Testis (tissue), 2 donors: ENCODE results near the gene IARS2.

Experiments used
- POLR2A ChIP-seq: fragments of 450-650 bp; IDR thresholded peaks from one replicate; pipeline ENCODE4 v1.6.1; 2017; ENCODE audit warnings: antibody characterized with exemption, mild to moderate bottlenecking, moderate library complexity
- TF ChIP-seq, protein P1 (sequence below), 3 experiments: fragments of 450-650 bp in 2 of 3; fragments of 200-600 bp in 1 of 3; sonication (generic) in 1 of 3; IDR thresholded peaks; one replicate each; pipeline ENCODE4 v1.5.1; 2016 to 2019; ENCODE audit warnings: antibody characterized with exemption in 3 of 3, mild to moderate bottlenecking in 2 of 3, moderate library complexity in 1 of 3

DNA sequence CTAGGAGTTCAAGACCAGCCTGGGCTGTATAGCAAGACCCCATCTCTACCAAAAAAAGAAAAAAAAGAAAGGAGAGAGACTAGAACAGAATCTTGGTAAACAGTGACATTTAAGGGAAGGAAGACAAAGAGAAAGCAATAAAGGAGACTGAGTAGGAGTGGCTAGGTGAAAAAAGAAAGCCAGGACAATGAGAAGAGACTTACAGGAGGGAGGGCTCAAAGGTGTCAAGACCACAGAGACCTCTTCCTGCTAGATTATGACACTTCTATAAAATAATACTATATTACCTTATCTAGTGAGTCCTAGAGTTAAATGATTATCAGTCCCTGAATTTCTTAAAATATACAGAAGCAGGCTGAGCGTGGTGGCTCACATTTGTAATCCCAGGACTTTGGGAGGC is 37.6 kb upstream of the IARS2 start:
- TF ChIP-seq, protein P1, sequence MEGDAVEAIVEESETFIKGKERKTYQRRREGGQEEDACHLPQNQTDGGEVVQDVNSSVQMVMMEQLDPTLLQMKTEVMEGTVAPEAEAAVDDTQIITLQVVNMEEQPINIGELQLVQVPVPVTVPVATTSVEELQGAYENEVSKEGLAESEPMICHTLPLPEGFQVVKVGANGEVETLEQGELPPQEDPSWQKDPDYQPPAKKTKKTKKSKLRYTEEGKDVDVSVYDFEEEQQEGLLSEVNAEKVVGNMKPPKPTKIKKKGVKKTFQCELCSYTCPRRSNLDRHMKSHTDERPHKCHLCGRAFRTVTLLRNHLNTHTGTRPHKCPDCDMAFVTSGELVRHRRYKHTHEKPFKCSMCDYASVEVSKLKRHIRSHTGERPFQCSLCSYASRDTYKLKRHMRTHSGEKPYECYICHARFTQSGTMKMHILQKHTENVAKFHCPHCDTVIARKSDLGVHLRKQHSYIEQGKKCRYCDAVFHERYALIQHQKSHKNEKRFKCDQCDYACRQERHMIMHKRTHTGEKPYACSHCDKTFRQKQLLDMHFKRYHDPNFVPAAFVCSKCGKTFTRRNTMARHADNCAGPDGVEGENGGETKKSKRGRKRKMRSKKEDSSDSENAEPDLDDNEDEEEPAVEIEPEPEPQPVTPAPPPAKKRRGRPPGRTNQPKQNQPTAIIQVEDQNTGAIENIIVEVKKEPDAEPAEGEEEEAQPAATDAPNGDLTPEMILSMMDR (IDR thresholded peaks at IDR 0.05), result no peak
- TF ChIP-seq POLR2A, result no peak
